ENCODE data around the gene DNAJC10. TPM values are rescaled to one million over a fixed set of nuclear protein-coding genes. Genes with fewer than 3 reads are reported as not detected.

Gene DNAJC10
- total RNA-seq, 1 experiment from 2014 or later = 58.0 TPM

- Histone ChIP-seq H3K4me3 (no peak overlapping the region), H3K27ac (no peak overlapping the region), H3K4me1 (peaks cover 8% of the 10 kb centered on the region; the same call in 1 of the 2 replicates), H3K36me3 (no peaks in the 10 kb centered on the region), H3K9me3 (replicated peaks) (no peaks in the 10 kb centered on the region), H3K27me3 (no peaks in the 10 kb centered on the region)
- DNase-seq = no peak
These were observed 110.0 kb downstream of the DNAJC10 start for GRCh38 chr2:182826064-182826463.

- no peak for DNase-seq
- Histone ChIP-seq H3K4me1 (peaks cover 8% of the 10 kb centered on the region; the same call in 1 of the 2 replicates), H3K9me3 (replicated peaks) (no peaks in the 10 kb centered on the region), H3K4me3 (no peak overlapping the region), H3K27ac (no peak overlapping the region), H3K36me3 (no peaks in the 10 kb centered on the region), H3K27me3 (no peaks in the 10 kb centered on the region)
These were observed 110.4 kb downstream of the DNAJC10 start for GRCh38 chr2:182826496-182826895.

DNA sequence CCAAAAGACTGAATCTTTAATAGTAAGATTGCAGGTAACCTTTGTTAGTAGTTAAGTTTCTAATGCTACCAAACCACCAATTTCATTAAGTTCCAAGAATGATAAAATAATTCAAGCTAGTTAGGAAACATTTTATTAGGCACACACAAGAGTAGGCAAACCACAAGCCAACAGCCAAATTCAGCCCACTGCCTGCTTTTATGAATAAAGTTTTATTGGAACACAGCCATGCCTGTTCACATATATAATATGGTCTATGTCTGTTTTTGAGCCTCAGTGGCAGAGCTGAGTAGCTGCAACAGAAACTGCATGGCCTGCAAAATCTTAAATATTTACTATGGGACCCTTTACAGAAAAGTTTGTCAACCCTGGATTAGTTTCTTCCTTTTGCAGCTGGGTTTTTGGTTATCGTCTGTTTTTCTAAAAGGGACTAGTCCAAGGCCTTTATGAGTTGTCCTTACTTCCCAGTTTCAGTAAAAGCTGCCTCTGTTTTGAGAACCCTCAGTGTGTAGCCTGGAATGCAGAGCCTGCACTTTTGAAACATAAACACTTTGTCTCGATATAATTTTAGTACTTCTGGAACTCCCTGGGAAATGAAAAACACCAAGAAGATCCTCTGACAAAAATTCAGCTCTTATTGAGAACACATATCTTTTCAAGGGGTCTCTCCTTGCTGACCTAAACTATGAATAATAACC lies 111.3 kb downstream of the DNAJC10 start:
- H3K36me3 ChIP-seq = no peaks in the 10 kb centered on the region
- DNase-seq = no peak
- no peak overlapping the region for H3K27ac ChIP-seq
- peaks cover 8% of the 10 kb centered on the region; the same call in 1 of the 2 replicates for H3K4me1 ChIP-seq
- H3K9me3 ChIP-seq (replicated peaks) = no peaks in the 10 kb centered on the region
- no peak overlapping the region for H3K4me3 ChIP-seq
- no peaks in the 10 kb centered on the region for H3K27me3 ChIP-seq

DNA sequence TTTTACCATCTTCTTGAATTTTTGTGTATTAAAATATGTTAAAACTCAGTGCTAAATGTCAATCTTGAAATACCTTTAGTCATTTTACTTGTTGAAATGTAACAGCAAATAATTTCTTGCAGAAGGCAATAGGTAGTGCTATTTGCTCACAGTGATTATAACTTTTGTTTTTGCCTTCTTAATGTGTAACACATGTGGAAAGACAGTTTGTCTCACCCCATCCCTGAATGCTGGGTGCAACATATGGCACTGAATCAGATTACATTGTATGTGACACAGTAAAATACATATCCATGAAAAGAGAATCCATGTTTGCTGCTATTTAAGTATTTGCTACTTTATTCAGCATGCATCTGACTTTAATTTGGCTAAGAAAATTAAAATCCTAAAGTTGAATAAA lies 115.0 kb downstream of the DNAJC10 start:
- Histone ChIP-seq H3K4me1 (no peaks in the 10 kb centered on the region), H3K9me3 (replicated peaks) (no peaks in the 10 kb centered on the region), H3K27ac (no peak overlapping the region), H3K4me3 (no peak overlapping the region), H3K36me3 (no peaks in the 10 kb centered on the region), H3K27me3 (no peaks in the 10 kb centered on the region)
- DNase-seq = no peak

- Histone ChIP-seq H3K9me3 (replicated peaks) (no peaks in the 10 kb centered on the region), H3K36me3 (no peaks in the 10 kb centered on the region), H3K4me3 (no peak overlapping the region), H3K27me3 (no peaks in the 10 kb centered on the region), H3K4me1 (no peaks in the 10 kb centered on the region), H3K27ac (no peak overlapping the region)
- DNase-seq = no peak
These were observed 115.9 kb downstream of the DNAJC10 start for GRCh38 chr2:182831921-182832320.

DNA sequence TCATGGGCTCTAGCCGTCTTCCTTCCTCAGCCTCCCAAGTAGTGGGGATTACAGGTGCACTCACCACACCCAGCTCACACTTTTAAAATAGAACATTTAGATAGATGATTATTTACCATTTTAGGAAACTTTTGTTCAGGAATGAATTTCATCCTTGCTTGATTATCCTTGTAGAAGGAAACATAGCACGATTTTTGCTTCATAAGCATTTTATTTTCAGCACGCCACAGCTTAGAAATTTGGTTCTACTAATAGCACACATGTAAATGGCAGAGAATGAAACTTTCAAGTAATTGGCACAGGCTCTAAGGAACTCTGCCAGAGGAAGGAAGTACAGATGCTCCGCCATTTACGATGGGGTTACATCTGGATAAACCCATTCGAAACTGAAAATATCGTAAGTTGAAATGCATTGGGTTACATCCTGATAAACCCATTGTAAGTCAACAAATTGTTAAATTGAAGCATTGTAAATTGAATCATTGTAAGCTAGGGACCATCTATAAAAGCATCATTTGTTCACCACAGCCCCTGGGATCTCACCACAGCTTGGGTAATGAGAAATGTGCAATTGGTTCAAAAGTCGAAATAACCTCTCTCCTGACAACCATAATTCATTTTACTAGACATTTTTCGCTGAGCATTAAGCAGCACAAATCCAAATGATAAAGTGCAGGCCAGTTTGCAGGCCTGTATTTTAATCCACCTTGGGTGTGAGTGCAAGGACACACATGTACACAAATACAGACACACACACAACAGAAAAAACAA lies 117.2 kb downstream of the DNAJC10 start:
- H3K27me3 ChIP-seq = no peaks in the 10 kb centered on the region
- no peaks in the 10 kb centered on the region for H3K36me3 ChIP-seq
- H3K4me3 ChIP-seq = no peak overlapping the region
- H3K4me1 ChIP-seq = no peaks in the 10 kb centered on the region
- H3K27ac ChIP-seq = no peak overlapping the region
- H3K9me3 ChIP-seq (replicated peaks) = no peaks in the 10 kb centered on the region
- no peak for DNase-seq

DNA sequence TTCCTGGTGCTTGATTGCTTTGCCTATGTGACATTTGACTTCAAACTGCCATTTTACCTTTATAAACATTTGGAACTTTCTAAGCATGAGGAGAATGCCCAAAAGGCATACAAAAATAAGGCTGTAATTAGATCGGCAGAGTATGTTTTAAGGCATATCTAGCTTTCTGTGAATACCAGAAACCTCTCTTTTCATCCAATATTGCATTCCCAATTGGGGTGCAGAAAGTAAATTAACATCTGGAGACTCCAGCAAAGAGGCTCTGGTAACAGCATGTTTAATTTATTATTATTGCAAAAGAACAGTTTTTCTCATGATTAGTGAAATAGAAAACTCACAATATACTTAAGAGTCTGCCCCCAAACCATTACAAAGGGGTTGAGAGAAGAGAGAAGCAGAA lies 118.2 kb downstream of the DNAJC10 start:
- no peak for DNase-seq
- Histone ChIP-seq H3K36me3 (no peaks in the 10 kb centered on the region), H3K9me3 (replicated peaks) (no peaks in the 10 kb centered on the region), H3K27me3 (no peaks in the 10 kb centered on the region), H3K4me3 (no peak overlapping the region), H3K27ac (no peak overlapping the region), H3K4me1 (no peaks in the 10 kb centered on the region)

DNA sequence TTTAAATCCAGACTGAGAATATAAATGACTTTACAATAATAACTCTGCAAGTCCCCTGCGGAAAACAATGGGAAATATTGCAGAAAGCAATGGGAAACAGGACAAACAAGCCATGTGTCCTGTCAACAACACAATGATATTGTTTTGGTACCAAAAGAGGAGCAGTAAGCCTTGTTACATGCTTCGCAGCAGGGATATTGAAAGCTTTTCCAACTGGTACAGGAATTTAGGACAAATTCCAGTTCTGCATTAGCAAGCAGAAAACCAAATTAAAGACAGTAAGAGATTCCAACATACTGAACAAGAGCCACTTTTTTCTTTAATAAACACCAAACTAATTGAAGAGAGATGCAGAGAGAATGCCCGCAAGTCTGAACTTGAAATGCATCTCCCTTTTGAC lies 120.4 kb downstream of the DNAJC10 start:
- H3K4me1 ChIP-seq = no peaks in the 10 kb centered on the region
- DNase-seq = no peak
- no peaks in the 10 kb centered on the region for H3K27me3 ChIP-seq
- no peak overlapping the region for H3K27ac ChIP-seq
- H3K4me3 ChIP-seq = no peak overlapping the region
- no peaks in the 10 kb centered on the region for H3K9me3 ChIP-seq (replicated peaks)
- H3K36me3 ChIP-seq = no peaks in the 10 kb centered on the region

Other genes with a start within 250 kb of the DNAJC10 start
- 0.35 and 0.49 TPM in 2 replicates for gene FRZB, start 150.4 kb downstream of the DNAJC10 start, total RNA-seq (2014; rRNA removed; shearing (Covaris generic))

All from SJCRH30 (cell line).